B cell (primary cell): ENCODE data around the gene MEN1. TPM values are rescaled to one million over a fixed set of nuclear protein-coding genes. Genes with fewer than 3 reads are reported as not detected.

Experiments
- ATAC-seq: fragments of 200-7000 bp; cut with Tn5 transposase; one replicate; pipeline ENCODE4 v1.10.0; 2021; ENCODE audit warnings: low read depth, mild to moderate bottlenecking, moderate number of reproducible peaks, moderate library complexity
- CTCF ChIA-PET: fragments of 350-600 bp; sonication (Branson Sonifier 250); formaldehyde crosslinking; loops from one replicate; lab custom pipeline; 2021; ENCODE audit warnings: antibody characterized with exemption, inconsistent platforms; lab: Charles Lee
- POLR2A ChIA-PET: fragments of 350-600 bp; sonication (Branson Sonifier 250); formaldehyde crosslinking; loops from one replicate; lab custom pipeline; 2021; ENCODE audit warnings: antibody characterized with exemption; lab: Charles Lee
- DNase-seq: peaks from one replicate; pipeline ENCODE4 v3.0.0; 2013
- H2AFZ ChIP-seq: 2 replicates; pipeline ENCODE4 v1.6.1; 2012; ENCODE audit warnings: mild to moderate bottlenecking, low read depth, low read length; ENCODE audit not compliant: insufficient read depth, poor library complexity, severe bottlenecking
- H3K27ac ChIP-seq, 2 donors: 1 replicate in 1 of 2; 2 replicates in 1 of 2; pipeline ENCODE4 v1.5.1; 2012 to 2013; ENCODE audit warnings: low read length in 2 of 2, mild to moderate bottlenecking in 2 of 2, moderate library complexity in 1 of 2
- H3K27me3 ChIP-seq, 4 experiments: fragments of 200-600 bp in 1 of 4; sonication (generic) in 1 of 4; replicated peaks in 1 of 4; 1 replicate in 2 of 4; 2 replicates in 2 of 4; pipeline versions ENCODE4 v1.6.1 to v1.7.0; 2013 to 2016; ENCODE audit warnings: low read length in 3 of 4, mild to moderate bottlenecking in 2 of 4, mixed read lengths in 1 of 4, moderate library complexity in 1 of 4; ENCODE audit not compliant: insufficient read depth in 4 of 4, control insufficient read depth in 3 of 4; ENCODE audit errors: control extremely low read depth in 1 of 4
- H3K36me3 ChIP-seq, 2 experiments: replicated peaks in 1 of 2; 1 replicate in 1 of 2; 2 replicates in 1 of 2; pipeline versions ENCODE4 v1.6.1 to v1.7.1; 2013; ENCODE audit warnings: low read length in 1 of 2; ENCODE audit not compliant: insufficient read depth in 2 of 2, control insufficient read depth in 1 of 2; ENCODE audit errors: control extremely low read depth in 1 of 2, extremely low read depth in 1 of 2
- H3K4me1 ChIP-seq, 2 donors: fragments of 200-600 bp in 1 of 2; sonication (generic) in 1 of 2; 1 replicate in 1 of 2; 2 replicates in 1 of 2; pipeline versions ENCODE4 v1.5.1 to v1.6.1; 2013 to 2017; ENCODE audit warnings: low read length in 2 of 2; ENCODE audit not compliant: control insufficient read depth in 2 of 2, insufficient read depth in 2 of 2
- H3K4me2 ChIP-seq: replicated peaks from 2 replicates; pipeline ENCODE3; 2012; ENCODE audit warnings: mild to moderate bottlenecking, low read depth, low read length; ENCODE audit not compliant: poor library complexity, severe bottlenecking
- H3K4me3 ChIP-seq, 5 experiments: fragments of 200-600 bp in 1 of 5; sonication (generic) in 1 of 5; 1 replicate in 3 of 5; 2 replicates in 2 of 5; pipeline versions ENCODE4 v1.5.1 to v1.7.0; 2011 to 2016; ENCODE audit warnings: low read length in 4 of 5, mild to moderate bottlenecking in 4 of 5, low read depth in 2 of 5, control low read depth in 1 of 5, moderate library complexity in 1 of 5; ENCODE audit not compliant: insufficient read depth in 1 of 5; ENCODE audit errors: control extremely low read depth in 1 of 5, extremely low read depth in 1 of 5
- H3K79me2 ChIP-seq: fragments of 200-600 bp; sonication (generic); one replicate; pipeline ENCODE4 v1.6.0; 2016; ENCODE audit warnings: low read length; ENCODE audit not compliant: control insufficient read depth, insufficient read depth
- H3K9ac ChIP-seq: fragments of 200-600 bp; sonication (generic); 2 replicates; pipeline ENCODE4 v1.6.1; 2017; ENCODE audit warnings: mild to moderate bottlenecking, low read length, moderate library complexity
- H3K9me3 ChIP-seq, 3 donors: one replicate each; pipeline versions ENCODE4 v1.6.1 to v1.7.1; 2013; ENCODE audit warnings: low read length in 2 of 3; ENCODE audit not compliant: control insufficient read depth in 2 of 3, insufficient read depth in 1 of 3; ENCODE audit errors: control extremely low read depth in 1 of 3
- H4K20me1 ChIP-seq: 2 replicates; pipeline ENCODE4 v1.6.0; 2012; ENCODE audit warnings: mild to moderate bottlenecking, low read length; ENCODE audit not compliant: insufficient read depth, control insufficient read depth, poor library complexity, severe bottlenecking
- H3K27ac Mint-ChIP-seq: one replicate; pipeline ENCODE4 v1.8.0; 2021; ENCODE audit warnings: mixed read lengths
- H3K27me3 Mint-ChIP-seq: one replicate; pipeline ENCODE4 v1.8.0; 2021; ENCODE audit warnings: mixed read lengths
- H3K4me1 Mint-ChIP-seq: one replicate; pipeline ENCODE4 v1.8.0; 2021; ENCODE audit warnings: mixed read lengths
- H3K4me3 Mint-ChIP-seq: one replicate; pipeline ENCODE4 v1.8.0; 2021; ENCODE audit warnings: mixed read lengths
- H3K9me3 Mint-ChIP-seq: one replicate; pipeline ENCODE4 v1.8.0; 2022; ENCODE audit warnings: mixed read lengths; ENCODE audit not compliant: insufficient read depth
- EZH2 ChIP-seq: IDR thresholded peaks from 2 replicates; pipeline ENCODE4 v1.6.1; 2012; ENCODE audit warnings: borderline replicate concordance, low read depth, mild to moderate bottlenecking, moderate library complexity, low read length; ENCODE audit not compliant: insufficient read depth, poor library complexity, severe bottlenecking
- WGBS: methylation state at CpG from one replicate; pipeline ENCODE4 v1.1.5; 2013; ENCODE audit warnings: missing lambda C conversion rate; ENCODE audit not compliant: insufficient coverage; 5-methylcytosine and 5-hydroxymethylcytosine counted together
- intact Hi-C: fragments of 100-400 bp; cut with micrococcal nuclease; formaldehyde crosslinking; loops from one replicate; pipeline ENCODE4 v1.10.0; 2022
- polyA plus RNA-seq: library from polyadenylated mRNA; depleted of rRNA; stranded (reverse); fragments of >200 nt; gene quantifications from 2 replicates; pipeline ENCODE4 v1.2.3, GENCODE V29; 2012
- total RNA-seq, 2 donors: library from RNA; stranded (reverse); fragments of 120-200 nt in 1 of 2; gene quantifications; 1 replicate in 1 of 2; 2 replicates in 1 of 2; pipeline versions ENCODE4 v1.2.3 to v1.2.4, GENCODE V29; 2013 to 2022
- TF ChIP-seq, protein P1 (sequence below): fragments of 200-600 bp; IDR thresholded peaks from one replicate; pipeline ENCODE4 v1.8.0; 2022; ENCODE audit warnings: antibody characterized with exemption, mild to moderate bottlenecking

Gene MEN1
- total and polyA plus RNA-seq, 2 donors (not counting 1 experiment from before 2014, with no cell fraction given) = 48.2 to 68.5 TPM

DNA sequence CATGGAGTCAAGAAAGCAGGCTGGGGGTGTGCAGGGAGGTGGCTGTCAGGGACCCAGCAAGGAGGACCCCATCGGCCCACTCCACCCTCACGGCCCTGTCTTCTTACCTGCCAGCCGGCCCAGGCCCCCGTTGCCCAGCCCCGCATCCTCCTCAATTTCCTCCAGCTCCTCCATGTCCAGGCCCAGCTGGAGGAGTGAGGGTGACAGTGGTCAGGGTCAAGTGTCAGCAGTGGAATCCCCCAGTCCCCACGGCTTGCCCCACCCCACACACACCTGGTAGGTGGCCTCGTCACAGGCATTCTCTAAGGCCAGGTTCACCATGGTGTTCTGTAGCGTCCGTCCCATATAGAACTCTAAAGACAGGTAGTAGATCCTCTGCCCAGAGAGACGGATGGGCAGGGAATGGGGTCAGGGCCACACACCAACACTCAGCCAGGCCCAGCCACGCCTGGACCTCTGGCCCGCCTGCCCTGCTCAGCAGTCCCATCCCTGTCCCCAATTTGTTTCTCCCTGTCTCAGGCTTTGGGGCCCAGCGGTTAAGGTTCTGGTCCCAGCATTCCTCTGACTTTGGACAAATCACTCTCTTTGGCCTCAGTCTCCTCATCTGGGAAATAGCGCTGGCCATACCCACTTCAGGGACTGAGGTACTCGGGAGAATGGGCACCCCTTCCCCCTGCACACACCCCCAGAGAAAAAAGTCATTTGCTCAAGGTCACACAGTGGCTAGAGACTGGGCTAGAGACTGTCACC lies 51.8 kb downstream of the MEN1 start:
- Mint-ChIP-seq H3K4me1 (peaks cover 46% of the 10 kb centered on the region), H3K9me3 (no peaks in the 10 kb centered on the region), H3K27ac (peak overlapping the region; percentile 91), H3K4me3 (no peak overlapping the region), H3K27me3 (no peaks in the 10 kb centered on the region)
- ChIA-PET CTCF (interaction anchor here (2.0 kb wide), 1 partner anchor 11 kb away, joined by 5 read pairs; no protein-coding TSS in a partner anchor), POLR2A (interaction anchor here (8.8 kb wide), 1 partner anchor 12 kb away, joined by 175 read pairs; the partner anchor contains the start of gene RASGRP2)
- TF ChIP-seq EZH2 = no peak
- TF ChIP-seq, protein P1, sequence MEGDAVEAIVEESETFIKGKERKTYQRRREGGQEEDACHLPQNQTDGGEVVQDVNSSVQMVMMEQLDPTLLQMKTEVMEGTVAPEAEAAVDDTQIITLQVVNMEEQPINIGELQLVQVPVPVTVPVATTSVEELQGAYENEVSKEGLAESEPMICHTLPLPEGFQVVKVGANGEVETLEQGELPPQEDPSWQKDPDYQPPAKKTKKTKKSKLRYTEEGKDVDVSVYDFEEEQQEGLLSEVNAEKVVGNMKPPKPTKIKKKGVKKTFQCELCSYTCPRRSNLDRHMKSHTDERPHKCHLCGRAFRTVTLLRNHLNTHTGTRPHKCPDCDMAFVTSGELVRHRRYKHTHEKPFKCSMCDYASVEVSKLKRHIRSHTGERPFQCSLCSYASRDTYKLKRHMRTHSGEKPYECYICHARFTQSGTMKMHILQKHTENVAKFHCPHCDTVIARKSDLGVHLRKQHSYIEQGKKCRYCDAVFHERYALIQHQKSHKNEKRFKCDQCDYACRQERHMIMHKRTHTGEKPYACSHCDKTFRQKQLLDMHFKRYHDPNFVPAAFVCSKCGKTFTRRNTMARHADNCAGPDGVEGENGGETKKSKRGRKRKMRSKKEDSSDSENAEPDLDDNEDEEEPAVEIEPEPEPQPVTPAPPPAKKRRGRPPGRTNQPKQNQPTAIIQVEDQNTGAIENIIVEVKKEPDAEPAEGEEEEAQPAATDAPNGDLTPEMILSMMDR = no peak
- H2AFZ ChIP-seq = no peak overlapping the region
- no peaks in the 10 kb centered on the region for H3K9me3 ChIP-seq
- peaks cover 38 to 54% of the 10 kb centered on the region in 2 donors for H3K4me1 ChIP-seq
- intact Hi-C loops = no loop called here
- H3K9ac ChIP-seq = no peak overlapping the region
- peaks cover 75% of the 10 kb centered on the region for H3K79me2 ChIP-seq
- H3K36me3 ChIP-seq = peaks cover 0 to 31% of the 10 kb centered on the region in 2 experiments
- DNase-seq (no peak), ATAC-seq (no peak)
- WGBS = 94% methylated on average over 12 of the region's 15 CpGs
- H3K4me3 ChIP-seq = no peak overlapping the region
- peak overlapping the region in 1 of 2 donors; percentile 34 for H3K27ac ChIP-seq
- no peak overlapping the region for H3K4me2 ChIP-seq
- H3K27me3 ChIP-seq = no peaks in the 10 kb centered on the region
- peaks cover 7% of the 10 kb centered on the region for H4K20me1 ChIP-seq
